Measurements from ENCODE around the gene DRGX. TPM values are rescaled to one million over a fixed set of nuclear protein-coding genes. Genes with fewer than 3 reads are reported as not detected.

DRGX gene
- total and polyA plus RNA-seq, 10 of the 15 experiments (the other 5 are each of a cell fraction or from before 2014, with no cell fraction given) = not detected

DNA sequence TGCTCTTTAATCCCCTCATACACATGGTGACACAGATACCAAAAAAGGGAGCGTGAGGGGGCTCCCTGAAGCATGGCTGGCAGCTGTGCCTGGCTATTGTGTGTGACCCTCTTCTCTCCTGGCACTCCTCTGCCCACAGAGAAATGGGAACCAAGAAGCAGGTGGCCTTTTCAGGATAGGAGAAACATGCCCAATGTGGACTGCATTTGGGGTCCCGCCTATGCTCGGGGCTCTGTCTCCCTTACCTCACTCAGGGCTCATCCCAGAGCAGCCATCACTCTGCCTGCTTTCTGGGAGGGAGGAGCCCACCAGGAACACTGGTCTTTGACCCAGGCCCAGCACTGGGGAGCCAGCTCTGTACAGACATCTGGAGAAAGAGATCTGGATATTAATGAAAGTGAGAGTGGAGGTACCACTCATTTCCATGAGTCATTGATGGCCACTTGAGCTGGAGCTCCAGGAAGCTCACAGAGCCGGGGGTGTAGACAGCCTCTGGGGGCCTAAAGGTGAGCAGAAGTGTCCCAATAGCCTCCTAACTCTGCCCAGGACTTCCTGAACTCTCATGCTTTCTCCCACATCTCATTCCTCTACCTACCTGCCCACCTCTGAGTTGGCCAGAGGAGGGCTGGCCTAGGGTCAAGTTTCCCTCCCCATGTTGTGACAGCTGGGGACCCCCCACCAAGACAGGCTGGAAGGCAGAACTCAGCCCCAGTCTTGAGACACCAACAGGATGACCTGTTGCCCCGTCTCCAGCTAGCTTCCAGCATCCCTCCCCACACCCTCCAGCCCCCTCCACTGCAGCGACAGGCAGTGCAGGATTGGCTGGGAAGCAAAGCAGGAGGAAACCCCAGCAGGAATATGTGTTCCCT, 42.6 kb downstream of the DRGX start:
- in situ Hi-C loops (cut with MboI) (no loop called here), intact Hi-C loops (cut with micrococcal nuclease; ENCODE audit: unreplicated experiment) (no loop called here)
- Histone ChIP-seq H3K36me3 (ENCODE audit: control insufficient read depth in 2 of 2, insufficient read depth in 2 of 2, low read length in 1 of 2) (no peaks in the 10 kb centered on the region), H3K79me2 (ENCODE audit: control insufficient read depth, insufficient read depth, low read length) (no peaks in the 10 kb centered on the region), H2AFZ (ENCODE audit: control insufficient read depth, low read depth, low read length) (no peak overlapping the region), H3K4me2 (ENCODE audit: control insufficient read depth, insufficient read depth) (no peak overlapping the region), H3K27me3 (replicated peaks in 1 of 2; ENCODE audit: control insufficient read depth in 2 of 2, insufficient read depth in 2 of 2, low read length in 1 of 2) (no peaks in the 10 kb centered on the region), H3K9me3 (replicated peaks; ENCODE audit: control insufficient read depth, insufficient read depth, low read length) (no peaks in the 10 kb centered on the region; the same call in 2 of the 3 replicates), H3K9ac (ENCODE audit: control insufficient read depth, insufficient read depth, low read length) (no peak overlapping the region), H3K4me1 (ENCODE audit: control insufficient read depth, insufficient read depth, low read length) (no peaks in the 10 kb centered on the region), H4K20me1 (ENCODE audit: control insufficient read depth, insufficient read depth) (no peaks in the 10 kb centered on the region), H3K4me3 (no peak overlapping the region), H3K27ac (ENCODE audit: control insufficient read depth, insufficient read depth) (no peak overlapping the region)
- WGBS (ENCODE audit: insufficient coverage, insufficient replicate concordance, low lambda C conversion rate, missing lambda C conversion rate) = 25% methylated on average over 6 of the region's 6 CpGs
- ChIA-PET SMC1A (ENCODE audit: uncharacterized antibody, unreplicated experiment) (no interaction called here), CTCF (interaction anchor here (1.5 to 1.6 kb wide), 2 partner anchors 15 to 54 kb away, joined by 3 to 5 read pairs; no protein-coding TSS in a partner anchor), RAD21 (ENCODE audit: unreplicated experiment) (no interaction called here), POLR2A (no interaction called here)
- DNase-seq (ENCODE audit: low read depth, low spot score) = no peak
- ATAC-seq = no peak
- BruUV-seq (replicated peaks) = no TSS peak
- no peak for FAIRE-seq
- TF ChIP-seq HDGF (IDR thresholded peaks at IDR 0.05) = no peak
- no peak for TF ChIP-seq IKZF1 (conservative IDR thresholded peaks at IDR 0.05)
- TF ChIP-seq, protein P1, sequence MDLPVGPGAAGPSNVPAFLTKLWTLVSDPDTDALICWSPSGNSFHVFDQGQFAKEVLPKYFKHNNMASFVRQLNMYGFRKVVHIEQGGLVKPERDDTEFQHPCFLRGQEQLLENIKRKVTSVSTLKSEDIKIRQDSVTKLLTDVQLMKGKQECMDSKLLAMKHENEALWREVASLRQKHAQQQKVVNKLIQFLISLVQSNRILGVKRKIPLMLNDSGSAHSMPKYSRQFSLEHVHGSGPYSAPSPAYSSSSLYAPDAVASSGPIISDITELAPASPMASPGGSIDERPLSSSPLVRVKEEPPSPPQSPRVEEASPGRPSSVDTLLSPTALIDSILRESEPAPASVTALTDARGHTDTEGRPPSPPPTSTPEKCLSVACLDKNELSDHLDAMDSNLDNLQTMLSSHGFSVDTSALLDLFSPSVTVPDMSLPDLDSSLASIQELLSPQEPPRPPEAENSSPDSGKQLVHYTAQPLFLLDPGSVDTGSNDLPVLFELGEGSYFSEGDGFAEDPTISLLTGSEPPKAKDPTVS (IDR thresholded peaks at IDR 0.05; ENCODE audit: low read depth, low read length) = no peak
- no peak for TF ChIP-seq EGR1 (IDR thresholded peaks at IDR 0.05; ENCODE audit: borderline replicate concordance in 1 of 2, low read depth in 2 of 2, low read length in 2 of 2)
- no peak for TF ChIP-seq CEBPB (IDR thresholded peaks at IDR 0.05; ENCODE audit: borderline replicate concordance in 1 of 2, low read depth in 2 of 2, low read length in 2 of 2)
- TF ChIP-seq SIX5 (IDR thresholded peaks at IDR 0.05; ENCODE audit: low read depth, low read length, severe bottlenecking) = no peak
- TF ChIP-seq CBX3 (IDR thresholded peaks at IDR 0.05; ENCODE audit: borderline replicate concordance, low read depth) = no peak
- no peak for TF ChIP-seq TCF12 (IDR thresholded peaks at IDR 0.05; ENCODE audit: low read depth, low read length)
- TF ChIP-seq RBBP5 (conservative IDR thresholded peaks at IDR 0.05) = no peak
- TF ChIP-seq NRF1 (conservative IDR thresholded peaks at IDR 0.05; ENCODE audit: low read depth, low read length) = no peak
- TF ChIP-seq, protein P2, sequence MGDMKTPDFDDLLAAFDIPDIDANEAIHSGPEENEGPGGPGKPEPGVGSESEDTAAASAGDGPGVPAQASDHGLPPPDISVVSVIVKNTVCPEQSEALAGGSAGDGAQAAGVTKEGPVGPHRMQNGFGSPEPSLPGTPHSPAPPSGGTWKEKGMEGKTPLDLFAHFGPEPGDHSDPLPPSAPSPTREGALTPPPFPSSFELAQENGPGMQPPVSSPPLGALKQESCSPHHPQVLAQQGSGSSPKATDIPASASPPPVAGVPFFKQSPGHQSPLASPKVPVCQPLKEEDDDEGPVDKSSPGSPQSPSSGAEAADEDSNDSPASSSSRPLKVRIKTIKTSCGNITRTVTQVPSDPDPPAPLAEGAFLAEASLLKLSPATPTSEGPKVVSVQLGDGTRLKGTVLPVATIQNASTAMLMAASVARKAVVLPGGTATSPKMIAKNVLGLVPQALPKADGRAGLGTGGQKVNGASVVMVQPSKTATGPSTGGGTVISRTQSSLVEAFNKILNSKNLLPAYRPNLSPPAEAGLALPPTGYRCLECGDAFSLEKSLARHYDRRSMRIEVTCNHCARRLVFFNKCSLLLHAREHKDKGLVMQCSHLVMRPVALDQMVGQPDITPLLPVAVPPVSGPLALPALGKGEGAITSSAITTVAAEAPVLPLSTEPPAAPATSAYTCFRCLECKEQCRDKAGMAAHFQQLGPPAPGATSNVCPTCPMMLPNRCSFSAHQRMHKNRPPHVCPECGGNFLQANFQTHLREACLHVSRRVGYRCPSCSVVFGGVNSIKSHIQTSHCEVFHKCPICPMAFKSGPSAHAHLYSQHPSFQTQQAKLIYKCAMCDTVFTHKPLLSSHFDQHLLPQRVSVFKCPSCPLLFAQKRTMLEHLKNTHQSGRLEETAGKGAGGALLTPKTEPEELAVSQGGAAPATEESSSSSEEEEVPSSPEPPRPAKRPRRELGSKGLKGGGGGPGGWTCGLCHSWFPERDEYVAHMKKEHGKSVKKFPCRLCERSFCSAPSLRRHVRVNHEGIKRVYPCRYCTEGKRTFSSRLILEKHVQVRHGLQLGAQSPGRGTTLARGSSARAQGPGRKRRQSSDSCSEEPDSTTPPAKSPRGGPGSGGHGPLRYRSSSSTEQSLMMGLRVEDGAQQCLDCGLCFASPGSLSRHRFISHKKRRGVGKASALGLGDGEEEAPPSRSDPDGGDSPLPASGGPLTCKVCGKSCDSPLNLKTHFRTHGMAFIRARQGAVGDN (IDR thresholded peaks at IDR 0.05) = no peak
- no peak for TF ChIP-seq NR2F1 (conservative IDR thresholded peaks at IDR 0.05)
- no peak for TF ChIP-seq ZSCAN29 (IDR thresholded peaks at IDR 0.05)
- no peak for TF ChIP-seq HDAC6 (IDR thresholded peaks at IDR 0.05; ENCODE audit: unreplicated experiment)
- TF ChIP-seq, protein P3, sequence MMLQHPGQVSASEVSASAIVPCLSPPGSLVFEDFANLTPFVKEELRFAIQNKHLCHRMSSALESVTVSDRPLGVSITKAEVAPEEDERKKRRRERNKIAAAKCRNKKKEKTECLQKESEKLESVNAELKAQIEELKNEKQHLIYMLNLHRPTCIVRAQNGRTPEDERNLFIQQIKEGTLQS (IDR thresholded peaks at IDR 0.05; ENCODE audit: borderline replicate concordance, extremely low read depth, low read depth, low read length) = no peak
- TF ChIP-seq ETV6 (conservative IDR thresholded peaks at IDR 0.05 in 1 of 2, IDR thresholded peaks at IDR 0.05 in 1 of 2; ENCODE audit: borderline replicate concordance in 1 of 2, low read depth in 1 of 2) = no peak
- no peak for TF ChIP-seq RB1 (IDR thresholded peaks at IDR 0.05; ENCODE audit: borderline replicate concordance)
- no peak for TF ChIP-seq POLR2A (IDR thresholded peaks at IDR 0.05; ENCODE audit: low read depth, low read length)
- no peak for TF ChIP-seq POU2F2 (IDR thresholded peaks at IDR 0.05; ENCODE audit: borderline replicate concordance, low read depth, low read length)

Measured in GM12878 (cell line).